ENCODE results near the gene TTR.

TTR gene

DNA sequence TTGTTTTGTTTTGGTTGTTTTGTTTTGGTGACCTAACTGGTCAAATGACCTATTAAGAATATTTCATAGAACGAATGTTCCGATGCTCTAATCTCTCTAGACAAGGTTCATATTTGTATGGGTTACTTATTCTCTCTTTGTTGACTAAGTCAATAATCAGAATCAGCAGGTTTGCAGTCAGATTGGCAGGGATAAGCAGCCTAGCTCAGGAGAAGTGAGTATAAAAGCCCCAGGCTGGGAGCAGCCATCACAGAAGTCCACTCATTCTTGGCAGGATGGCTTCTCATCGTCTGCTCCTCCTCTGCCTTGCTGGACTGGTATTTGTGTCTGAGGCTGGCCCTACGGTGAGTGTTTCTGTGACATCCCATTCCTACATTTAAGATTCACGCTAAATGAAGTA, at the start of gene TTR:
Gene TTR, plus strand, starts transcription at position 250 of the 400 bp plus-strand sequence. Its CDS starts 26 bp downstream, at position 276.
- peaks cover 5% of the 10 kb centered on the region for H3K9me3 Mint-ChIP-seq
- ATAC-seq (no peak), DNase-seq (ENCODE audit: low spot score in 2 of 2) (no peak)
- no peak within 1 kb of the TSS for H3K4me3 Mint-ChIP-seq
- no peaks in the 10 kb centered on the region for H3K4me1 Mint-ChIP-seq
- H3K27ac Mint-ChIP-seq = no peak within 1 kb of the TSS
- H3K36me3 Mint-ChIP-seq = no peaks in the 10 kb centered on the region

GRCh38 chr18:31546476-31546875, 45.2 kb upstream of the TTR start:
- Mint-ChIP-seq H3K9me3 (no peaks in the 10 kb centered on the region), H3K4me3 (no peak overlapping the region), H3K27ac (no peak overlapping the region), H3K36me3 (no peaks in the 10 kb centered on the region), H3K4me1 (no peaks in the 10 kb centered on the region)
- ATAC-seq (no peak), DNase-seq (ENCODE audit: low spot score in 2 of 2) (no peak)

DNA sequence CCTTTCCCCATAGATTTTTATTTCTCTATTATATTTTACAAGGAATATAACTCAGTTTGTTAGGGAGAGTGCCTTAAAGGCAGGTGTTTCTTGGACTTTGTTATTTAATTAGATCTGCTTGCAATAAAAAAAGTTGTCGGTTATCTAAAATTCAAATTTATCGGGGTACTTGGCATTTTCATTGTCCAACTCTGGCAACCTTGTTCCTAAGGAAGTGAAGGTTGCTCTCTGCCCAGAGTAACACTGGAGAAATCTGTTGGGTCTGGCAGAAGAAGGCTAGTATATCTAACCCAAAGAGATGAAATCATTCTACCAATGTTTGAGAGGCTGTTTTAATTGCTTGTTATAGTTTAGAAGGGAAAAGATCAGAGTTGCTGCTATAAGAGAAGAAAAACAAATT, 42.8 kb upstream of the TTR start:
- Mint-ChIP-seq H3K4me3 (no peak overlapping the region), H3K9me3 (no peaks in the 10 kb centered on the region), H3K36me3 (no peaks in the 10 kb centered on the region), H3K27ac (no peak overlapping the region), H3K4me1 (no peaks in the 10 kb centered on the region)
- ATAC-seq (no peak), DNase-seq (ENCODE audit: low spot score in 2 of 2) (no peak)

DNA sequence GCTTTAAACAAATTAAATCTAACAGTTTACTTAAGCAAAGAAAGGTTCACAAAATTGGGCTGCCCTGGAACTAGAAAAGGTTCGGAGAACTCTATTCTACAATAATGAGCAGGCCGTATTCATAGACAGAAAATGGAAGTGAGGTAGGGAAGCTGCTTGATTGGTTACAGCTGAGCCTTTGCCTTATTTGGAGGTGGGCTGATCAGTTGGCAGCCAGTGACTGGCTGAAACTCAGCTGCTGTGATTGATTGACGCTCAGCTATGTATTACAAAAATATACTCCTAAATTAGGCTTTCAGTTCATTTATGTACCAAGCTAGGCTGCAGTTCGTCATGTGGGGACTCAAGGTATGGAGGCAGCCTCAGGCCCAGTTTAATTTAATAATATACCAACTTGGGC, 42.3 kb upstream of the TTR start:
- no peak for ATAC-seq
- no peaks in the 10 kb centered on the region for H3K4me1 Mint-ChIP-seq

GRCh38 chr18:31551883-31552282, 39.8 kb upstream of the TTR start:
- Mint-ChIP-seq H3K36me3 (no peaks in the 10 kb centered on the region), H3K9me3 (no peaks in the 10 kb centered on the region), H3K27ac (no peak overlapping the region), H3K4me3 (no peak overlapping the region), H3K4me1 (no peaks in the 10 kb centered on the region)
- no peak for DNase-seq (ENCODE audit: low spot score in 2 of 2)
- ATAC-seq = no peak

More for the DNA sequence above, 42.3 kb upstream of the TTR start:
- no peak overlapping the region for H3K4me3 Mint-ChIP-seq
- no peak for DNase-seq (ENCODE audit: low spot score in 2 of 2)
- H3K9me3 Mint-ChIP-seq = no peaks in the 10 kb centered on the region
- H3K27ac Mint-ChIP-seq = no peak overlapping the region
- no peaks in the 10 kb centered on the region for H3K36me3 Mint-ChIP-seq

GRCh38 chr18:31553800-31554199, 37.9 kb upstream of the TTR start:
- no peak for ATAC-seq

GRCh38 chr18:31554776-31555175, 36.9 kb upstream of the TTR start:
- Mint-ChIP-seq H3K36me3 (no peaks in the 10 kb centered on the region), H3K27ac (no peak overlapping the region), H3K4me3 (no peak overlapping the region), H3K9me3 (no peaks in the 10 kb centered on the region), H3K4me1 (no peaks in the 10 kb centered on the region)
- ATAC-seq (no peak), DNase-seq (ENCODE audit: low spot score in 2 of 2) (no peak)

More at GRCh38 chr18:31553800-31554199, 37.9 kb upstream of the TTR start:
- Mint-ChIP-seq H3K36me3 (no peaks in the 10 kb centered on the region), H3K4me1 (no peaks in the 10 kb centered on the region), H3K9me3 (no peaks in the 10 kb centered on the region), H3K27ac (peak overlapping the region; percentile 49), H3K4me3 (no peak overlapping the region)
- no peak for DNase-seq (ENCODE audit: low spot score in 2 of 2)

GRCh38 chr18:31555971-31556747, 35.5 kb upstream of the TTR start:
- H3K9me3 Mint-ChIP-seq = no peaks in the 10 kb centered on the region
- ATAC-seq (peak; percentile 40), DNase-seq (ENCODE audit: low spot score in 2 of 2) (peak in 1 of 2 donors; percentile 20)
- H3K4me1 Mint-ChIP-seq = no peaks in the 10 kb centered on the region
- H3K4me3 Mint-ChIP-seq = no peak overlapping the region
- no peaks in the 10 kb centered on the region for H3K36me3 Mint-ChIP-seq
- H3K27ac Mint-ChIP-seq = no peak overlapping the region

- Mint-ChIP-seq H3K27ac (no peak overlapping the region), H3K4me1 (no peaks in the 10 kb centered on the region), H3K36me3 (no peaks in the 10 kb centered on the region), H3K4me3 (no peak overlapping the region), H3K9me3 (no peaks in the 10 kb centered on the region)
- no peak for DNase-seq (ENCODE audit: low spot score in 2 of 2)
- ATAC-seq = no peak
Measured at GRCh38 chr18:31557446-31557845, 34.2 kb upstream of the TTR start.

DNA sequence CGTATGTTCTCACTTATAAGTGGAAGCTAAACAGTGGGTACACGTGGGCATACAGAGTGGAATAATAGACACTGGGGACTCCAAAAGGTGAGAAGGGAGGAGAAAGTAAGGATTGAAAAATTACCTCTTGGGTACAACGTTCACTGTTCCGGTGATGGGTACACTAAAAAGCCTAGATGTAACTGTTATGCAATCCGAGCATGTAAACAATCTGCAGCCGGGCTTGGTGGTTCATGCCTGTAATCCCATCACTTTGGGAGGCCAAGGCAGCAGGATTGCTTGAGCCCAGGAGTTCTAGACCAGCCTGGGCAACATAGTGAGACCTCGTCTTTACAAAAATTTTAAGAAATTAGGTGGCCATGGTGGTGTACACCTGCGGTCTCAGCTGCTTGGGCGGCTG, 33.1 kb upstream of the TTR start:
- Mint-ChIP-seq H3K9me3 (no peaks in the 10 kb centered on the region), H3K36me3 (no peaks in the 10 kb centered on the region), H3K4me3 (no peak overlapping the region), H3K4me1 (no peaks in the 10 kb centered on the region), H3K27ac (no peak overlapping the region)
- no peak for ATAC-seq
- no peak for DNase-seq (ENCODE audit: low spot score in 2 of 2)

GRCh38 chr18:31562726-31563125, 29.0 kb upstream of the TTR start:
- Mint-ChIP-seq H3K36me3 (no peaks in the 10 kb centered on the region), H3K9me3 (no peaks in the 10 kb centered on the region), H3K27ac (no peak overlapping the region), H3K4me3 (no peak overlapping the region), H3K4me1 (no peaks in the 10 kb centered on the region)
- ATAC-seq (no peak), DNase-seq (ENCODE audit: low spot score in 2 of 2) (no peak)

DNA sequence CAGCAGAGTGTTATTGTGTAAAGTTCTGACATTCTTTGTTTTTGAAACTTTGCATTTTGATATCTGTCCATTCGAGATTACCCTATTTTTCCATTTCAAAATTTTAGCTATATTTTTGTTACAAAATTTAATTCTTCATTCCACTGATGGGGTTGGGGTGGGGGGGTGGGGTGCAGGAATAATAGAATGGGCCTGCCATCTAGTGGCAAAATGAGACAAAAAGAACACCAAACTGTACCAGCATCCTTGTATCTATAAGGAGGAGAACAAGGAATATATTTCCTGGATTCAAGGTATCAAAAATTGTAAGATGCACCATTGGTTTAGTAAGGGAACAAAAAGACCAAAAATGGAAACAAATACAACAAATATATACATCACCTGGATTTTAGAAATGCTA, 27.9 kb upstream of the TTR start:
- Mint-ChIP-seq H3K27ac (no peak overlapping the region), H3K4me1 (no peaks in the 10 kb centered on the region), H3K36me3 (no peaks in the 10 kb centered on the region), H3K4me3 (no peak overlapping the region), H3K9me3 (no peaks in the 10 kb centered on the region)
- ATAC-seq (no peak), DNase-seq (ENCODE audit: low spot score in 2 of 2) (no peak)

DNA sequence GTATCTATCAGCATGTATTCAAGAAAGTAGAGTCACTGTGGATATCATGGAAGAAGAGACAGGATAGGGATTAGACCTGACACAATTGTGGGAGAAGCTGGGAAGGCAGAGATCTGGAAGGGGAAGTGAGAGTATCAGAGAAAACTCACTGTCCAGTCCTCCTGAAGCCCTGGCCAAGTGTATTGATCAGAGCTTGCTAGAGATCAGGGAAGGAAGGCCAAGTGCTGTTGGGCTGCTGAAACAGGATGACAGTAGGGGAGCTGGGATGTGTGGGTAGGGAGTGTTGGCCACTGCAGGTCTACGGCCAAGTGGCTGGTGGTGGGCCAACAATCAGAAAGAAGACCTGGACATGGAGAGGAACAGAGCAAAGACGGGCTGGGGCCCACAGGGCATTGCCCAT, 26.3 kb upstream of the TTR start:
- H3K4me1 Mint-ChIP-seq = no peaks in the 10 kb centered on the region
- no peak for ATAC-seq
- no peaks in the 10 kb centered on the region for H3K36me3 Mint-ChIP-seq
- H3K27ac Mint-ChIP-seq = no peak overlapping the region
- no peak for DNase-seq (ENCODE audit: low spot score in 2 of 2)
- no peak overlapping the region for H3K4me3 Mint-ChIP-seq
- no peaks in the 10 kb centered on the region for H3K9me3 Mint-ChIP-seq

- ATAC-seq (no peak), DNase-seq (ENCODE audit: low spot score in 2 of 2) (no peak)
- Mint-ChIP-seq H3K27ac (no peak overlapping the region), H3K9me3 (no peaks in the 10 kb centered on the region), H3K4me3 (no peak overlapping the region), H3K4me1 (no peaks in the 10 kb centered on the region), H3K36me3 (no peaks in the 10 kb centered on the region)
Measured at GRCh38 chr18:31565782-31566512, 25.7 kb upstream of the TTR start.

DNA sequence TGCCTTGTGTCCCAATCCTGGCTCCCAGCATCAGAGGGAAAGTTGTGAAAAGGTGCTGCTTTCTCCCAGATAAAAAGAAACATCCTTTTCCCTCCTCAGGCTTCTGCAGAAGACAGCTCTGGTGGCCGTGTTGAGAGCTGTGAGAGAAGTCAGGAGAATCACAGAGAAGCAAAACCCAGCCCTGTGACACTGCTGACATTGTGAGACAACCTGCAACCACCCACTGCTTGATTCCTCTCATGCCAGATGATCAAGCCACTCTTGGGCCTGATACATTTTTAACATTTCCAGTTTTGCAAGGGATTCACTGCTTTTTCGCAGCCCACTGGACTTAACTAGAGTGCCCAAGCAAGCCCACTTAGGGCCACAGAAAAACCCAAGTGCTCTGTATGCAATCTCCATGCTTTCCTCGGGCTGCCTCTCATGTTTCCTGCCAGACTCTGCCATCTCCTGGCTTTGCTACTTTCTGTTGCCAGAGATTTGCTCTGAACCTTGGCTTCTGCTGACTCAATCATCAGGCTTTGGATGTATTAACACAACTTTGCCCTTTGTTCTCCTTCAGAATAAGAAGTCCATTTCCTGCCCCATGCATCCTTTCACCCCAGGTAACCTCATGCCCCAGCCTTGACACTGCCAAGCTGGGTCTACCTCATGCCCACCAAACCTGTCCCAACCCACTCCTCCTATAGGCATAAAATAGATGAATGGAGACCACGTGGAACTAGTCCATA, 24.9 kb upstream of the TTR start:
- H3K4me1 Mint-ChIP-seq = no peaks in the 10 kb centered on the region
- DNase-seq (ENCODE audit: low spot score in 2 of 2) = no peak
- H3K9me3 Mint-ChIP-seq = no peaks in the 10 kb centered on the region
- no peak for ATAC-seq
- H3K36me3 Mint-ChIP-seq = no peaks in the 10 kb centered on the region
- no peak overlapping the region for H3K4me3 Mint-ChIP-seq
- no peak overlapping the region for H3K27ac Mint-ChIP-seq

Data from stimulated activated effector memory CD8-positive, alpha-beta T cell treated with anti-CD3 and anti-CD28 coated beads, Interleukin-12 subunit alpha, Interleukin-12 subunit beta, amount 100 ng/mL, for 72 hours (primary cell).